Stimulated activated CD8-positive, alpha-beta memory T cell treated with anti-CD3 and anti-CD28 coated beads, Interleukin-15, amount 100 ng/mL, for 1 hour (primary cell): ENCODE results near the gene PDE6D.
"Not testable (repeated sequence)": the region's sequence is repeated elsewhere in the genome, so short reads cannot be mapped to it uniquely, and the experiment has no call there.

Experiments
- DNase-seq: peaks from one replicate; pipeline ENCODE4 v3.0.0-alpha.2; 2020; ENCODE audit warnings: low read depth

The PDE6D gene

GRCh38 chr2:231769170-231770136 lies 11.6 kb downstream of the PDE6D start:
- no peak for DNase-seq

- DNase-seq = no peak
These were observed 15.6 kb downstream of the PDE6D start for GRCh38 chr2:231765496-231765929.

DNA sequence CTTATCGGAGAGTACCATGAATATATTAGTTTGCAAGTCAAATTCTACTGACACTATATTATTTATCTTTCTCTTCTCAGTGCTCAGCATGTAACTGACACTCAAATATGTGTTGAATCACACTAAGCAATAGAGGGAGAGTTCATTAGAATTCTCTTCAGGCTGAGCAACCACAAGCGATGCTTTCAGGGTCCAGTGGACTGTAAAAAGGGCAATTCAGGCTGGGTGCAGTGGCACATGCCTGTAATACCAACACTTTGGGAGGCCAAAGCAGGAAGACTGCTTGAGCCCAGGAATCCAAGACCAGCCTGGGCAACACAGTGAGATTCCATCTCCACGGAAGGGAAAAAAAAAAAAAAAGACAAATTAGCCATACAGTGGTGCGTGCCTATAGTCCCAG lies 16.3 kb downstream of the PDE6D start:
- no peak for DNase-seq

DNA sequence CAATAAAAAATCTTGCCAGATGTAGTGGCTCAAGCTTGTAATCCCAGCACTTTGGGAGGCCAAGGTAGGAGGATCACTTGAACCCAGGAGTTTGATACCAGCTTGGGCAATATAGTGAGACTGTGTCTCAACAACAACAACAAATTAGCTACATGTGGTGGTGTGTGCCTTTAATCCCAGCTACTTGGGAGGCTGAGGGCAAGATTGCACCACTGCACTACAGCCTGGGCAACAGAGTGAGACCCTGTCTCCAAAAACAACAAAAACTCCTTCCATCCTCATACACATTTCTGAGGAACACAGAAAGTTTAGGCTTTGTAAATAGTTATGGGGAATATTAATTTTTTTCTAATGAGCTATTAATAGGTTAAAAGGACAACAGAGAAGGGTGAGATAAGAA lies 17.0 kb downstream of the PDE6D start:
- no peak for DNase-seq

- no peak for DNase-seq
These were observed 19.3 kb downstream of the PDE6D start for GRCh38 chr2:231761735-231762134.

GRCh38 chr2:231752061-231752460 lies 29.0 kb downstream of the PDE6D start:
- no peak for DNase-seq

DNA sequence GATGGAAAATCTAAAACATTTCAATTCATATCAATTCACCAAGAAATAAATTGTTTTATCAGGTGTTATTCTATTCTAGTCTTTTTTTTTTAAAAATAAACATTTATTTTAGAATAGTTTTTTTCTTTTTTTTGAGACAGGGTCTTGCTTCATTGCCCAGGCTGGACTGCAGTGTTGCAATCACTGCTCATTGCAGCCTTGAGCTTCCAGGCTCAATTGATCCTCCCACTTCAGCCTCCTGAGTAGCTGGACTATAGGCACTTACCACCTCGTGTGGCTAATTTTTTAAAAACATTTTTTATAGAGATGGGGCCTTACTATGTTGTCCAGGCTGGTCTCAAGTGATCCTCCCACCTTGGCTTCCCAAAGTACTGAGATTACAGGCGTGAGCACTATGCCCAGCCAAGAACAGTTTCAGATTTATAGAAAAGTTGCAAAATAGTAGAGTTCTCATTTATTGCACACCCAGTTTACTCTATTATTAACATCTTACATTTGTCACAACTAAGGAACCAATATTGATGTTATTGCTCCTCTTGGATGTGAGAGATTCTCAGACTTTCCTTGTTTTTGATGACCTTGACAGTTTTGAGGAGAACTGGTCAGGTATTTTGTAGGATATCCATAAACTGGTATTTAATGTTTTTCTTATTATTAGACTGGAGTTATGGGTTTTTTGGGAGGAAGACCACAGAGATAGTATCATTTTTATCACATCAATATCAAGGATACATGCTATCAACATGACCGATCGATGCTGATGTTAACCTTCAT lies 29.9 kb downstream of the PDE6D start:
- no peak for DNase-seq

DNA sequence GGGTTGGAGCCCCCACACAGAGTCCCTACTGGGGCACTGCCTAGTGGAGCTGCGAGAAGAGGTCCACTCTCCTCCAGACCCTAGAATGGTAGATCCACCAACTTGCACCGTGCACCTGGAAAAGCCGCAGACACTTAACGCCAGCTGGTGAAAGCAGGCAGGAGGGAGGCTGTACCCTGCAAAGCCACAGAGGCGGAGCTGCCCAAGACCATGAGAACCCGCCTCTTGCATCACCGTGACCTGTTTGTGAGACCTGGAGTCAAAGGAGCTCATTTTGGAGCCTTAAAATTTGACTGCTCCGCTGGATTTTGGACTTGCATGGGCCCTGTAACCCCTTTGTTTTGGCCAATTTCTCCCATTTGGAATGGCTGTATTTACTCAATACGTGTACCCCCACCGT lies 32.1 kb downstream of the PDE6D start:
- DNase-seq = not testable (repeated sequence)

DNA sequence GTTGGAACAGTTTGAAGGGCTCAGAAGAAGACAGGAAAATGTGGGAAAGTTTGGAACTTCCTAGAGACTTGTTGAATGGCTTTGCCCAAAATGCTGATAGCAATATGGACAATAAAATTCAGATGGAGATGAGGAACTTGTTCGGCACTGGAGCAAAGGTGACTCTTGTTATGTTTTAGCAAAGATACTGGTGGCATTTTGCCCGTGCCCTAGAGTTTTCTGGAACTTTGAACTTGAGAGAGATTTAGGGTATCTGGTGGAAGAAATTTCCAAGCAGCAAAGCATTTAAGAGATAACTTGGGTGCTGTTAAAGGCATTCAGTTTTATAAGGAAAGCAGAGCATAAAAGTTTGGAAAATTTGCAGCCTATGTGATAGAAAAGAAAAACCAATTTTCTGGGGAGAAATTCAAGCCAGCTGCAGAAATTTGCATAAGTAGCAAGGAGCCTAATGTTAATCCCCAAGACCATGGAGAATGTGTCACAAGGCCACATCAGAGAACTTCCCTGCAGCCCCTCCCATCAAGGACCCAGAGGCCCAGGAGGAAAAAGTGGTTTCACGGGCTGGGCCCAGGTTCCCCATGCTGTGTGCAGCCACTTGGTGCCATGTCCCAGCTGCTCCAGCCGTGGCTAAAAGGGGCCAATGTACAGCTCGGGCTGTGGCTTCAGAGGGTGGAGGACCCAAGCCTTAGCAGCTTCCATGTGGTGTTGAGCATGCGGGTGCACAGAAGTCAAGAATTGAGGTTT lies 32.8 kb downstream of the PDE6D start:
- not testable (repeated sequence) for DNase-seq

DNA sequence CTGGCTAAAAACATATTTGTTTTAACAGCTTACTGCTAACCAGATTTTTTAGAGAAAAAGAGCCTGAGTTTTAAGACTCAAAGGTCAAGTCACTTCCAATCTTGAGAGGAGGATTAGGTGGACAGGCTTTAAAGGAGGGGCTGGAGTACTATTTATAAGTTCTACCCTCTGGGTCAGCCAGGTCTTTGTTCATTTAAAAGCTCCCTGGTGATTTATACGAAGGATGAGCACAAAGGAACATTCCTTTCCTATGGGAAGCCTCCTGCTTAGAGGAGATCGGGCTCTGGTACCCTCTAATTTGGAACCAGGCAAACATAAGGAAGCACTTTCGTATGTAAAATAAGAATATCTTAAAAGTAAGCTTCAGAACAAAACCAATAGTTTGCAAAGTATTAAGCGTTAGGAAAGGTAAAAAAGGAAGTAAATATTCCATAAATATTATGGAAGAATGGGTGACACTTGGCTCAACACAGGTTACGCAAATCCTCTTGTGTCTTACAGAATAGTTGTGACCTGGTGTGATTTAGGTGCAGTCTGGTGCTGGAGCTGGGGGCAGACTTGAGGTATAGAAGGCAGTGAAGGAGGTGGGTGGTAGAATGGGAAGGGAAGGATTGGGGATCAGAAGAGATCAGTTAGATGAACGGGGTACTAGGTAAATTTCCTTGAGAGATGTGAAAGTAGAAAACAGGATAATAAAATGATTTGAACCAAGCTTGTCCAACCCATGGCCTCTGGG lies 35.6 kb downstream of the PDE6D start:
- DNase-seq = no peak

- no peak for DNase-seq
These were observed 37.5 kb downstream of the PDE6D start for GRCh38 chr2:231743376-231744116.

DNA sequence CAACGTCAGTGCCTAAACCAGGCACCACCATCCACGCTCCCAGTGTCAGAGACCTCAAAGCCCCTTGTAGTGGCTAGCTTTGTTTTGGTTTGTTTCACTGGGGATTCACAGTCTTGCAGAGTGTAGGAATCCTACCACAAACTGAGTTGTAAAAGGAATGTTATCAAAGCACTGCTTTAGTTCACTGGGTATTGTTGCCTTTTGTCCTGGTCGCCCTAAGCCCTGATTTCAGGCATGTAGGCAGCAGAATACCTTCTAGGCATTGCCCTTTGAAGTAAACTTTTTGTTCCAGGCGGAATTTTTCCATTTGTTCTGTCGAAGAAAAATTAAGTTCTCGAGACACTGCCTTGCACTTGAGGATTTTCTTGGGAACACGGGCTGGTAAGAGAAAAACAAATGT lies 43.3 kb downstream of the PDE6D start:
- DNase-seq = no peak

GRCh38 chr2:231732604-231733003 lies 48.5 kb downstream of the PDE6D start:
- no peak for DNase-seq

GRCh38 chr2:231727621-231728020 lies 53.5 kb downstream of the PDE6D start:
- no peak for DNase-seq

GRCh38 chr2:231726276-231726675 lies 54.8 kb downstream of the PDE6D start:
- DNase-seq = no peak

- DNase-seq = no peak
These were observed 55.6 kb downstream of the PDE6D start for GRCh38 chr2:231725476-231725875.

GRCh38 chr2:231722721-231723307 lies 58.3 kb downstream of the PDE6D start:
- no peak for DNase-seq

DNA sequence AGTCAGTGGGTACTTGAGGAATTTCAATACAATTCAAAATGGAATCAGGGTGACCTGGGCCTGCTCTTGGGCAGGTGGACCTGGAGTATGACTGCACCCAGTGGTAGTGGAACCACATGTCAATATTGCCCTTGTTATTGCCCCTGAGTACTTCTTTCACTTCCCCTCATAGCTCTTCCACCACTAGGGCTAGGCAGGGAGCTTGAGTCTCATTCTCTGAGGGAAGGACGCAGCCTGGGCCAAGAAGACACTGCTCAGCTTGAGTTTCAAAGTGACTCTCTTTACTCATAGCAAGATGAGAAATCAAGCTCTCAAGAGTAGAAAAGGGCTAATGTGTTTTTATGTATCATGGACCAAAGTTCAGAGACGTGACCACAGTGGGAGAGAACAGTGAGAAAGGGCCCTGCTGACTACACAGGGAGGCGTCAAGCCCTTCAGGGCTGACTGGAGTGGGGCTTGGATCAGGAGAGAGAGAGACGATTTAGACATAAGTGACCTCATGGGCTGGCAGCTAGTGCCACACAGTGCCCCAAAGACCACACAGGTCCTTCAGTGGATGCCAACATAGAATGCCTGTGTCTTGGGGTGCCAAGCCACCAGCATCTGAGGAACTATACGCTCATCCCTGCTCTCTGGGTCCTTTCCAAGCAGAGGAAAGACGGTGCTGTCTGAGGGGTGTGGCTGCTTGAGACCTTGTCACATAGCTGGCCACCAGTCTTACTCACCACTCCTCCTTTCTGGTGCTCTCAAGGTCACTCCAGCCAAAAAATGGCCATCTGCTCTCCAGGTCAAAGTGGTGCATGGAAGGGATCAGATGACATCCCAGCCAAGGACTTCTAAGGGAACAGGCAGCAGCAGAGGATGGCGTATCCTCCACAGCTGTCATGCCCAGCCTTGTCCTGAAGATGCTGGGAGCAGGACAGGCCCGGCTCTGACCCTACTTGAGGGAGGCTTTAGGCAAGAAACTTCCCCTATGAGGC lies 59.8 kb downstream of the PDE6D start:
- no peak for DNase-seq

GRCh38 chr2:231720292-231720986 lies 60.6 kb downstream of the PDE6D start:
- no peak for DNase-seq
